Suprapubic skin (tissue), 4 donors: ENCODE data around the gene FAM177B. TPM values are rescaled to one million over a fixed set of nuclear protein-coding genes. Genes with fewer than 3 reads are reported as not detected.
"Not testable (repeated sequence)": the region's sequence is repeated elsewhere in the genome, so short reads cannot be mapped to it uniquely, and the experiment has no call there.

Source experiments
- DNase-seq, 2 donors: peaks; one replicate each; pipeline ENCODE4 v3.0.0-alpha.2; 2019; ENCODE audit warnings: low spot score in 2 of 2
- H3K27ac ChIP-seq: fragments of 200-600 bp; sonication (generic); one replicate; pipeline ENCODE4 v1.5.1; 2019
- H3K27me3 ChIP-seq: fragments of 200-600 bp; sonication (generic); one replicate; pipeline ENCODE4 v1.5.1; 2019
- H3K36me3 ChIP-seq: fragments of 200-600 bp; sonication (generic); one replicate; pipeline ENCODE4 v1.5.1; 2019
- H3K4me1 ChIP-seq: fragments of 200-600 bp; sonication (generic); one replicate; pipeline ENCODE4 v1.5.1; 2019
- H3K4me3 ChIP-seq: fragments of 200-600 bp; sonication (generic); one replicate; pipeline ENCODE4 v1.5.1; 2019; ENCODE audit warnings: mild to moderate bottlenecking
- H3K9me3 ChIP-seq: fragments of 200-600 bp; sonication (generic); one replicate; pipeline ENCODE4 v1.5.1; 2019
- CTCF ChIP-seq, 2 donors: fragments of 200-600 bp in 1 of 2; fragments of 450-650 bp in 1 of 2; sonication (generic) in 1 of 2; IDR thresholded peaks; one replicate each; pipeline ENCODE4 v1.5.1; 2016 to 2019; ENCODE audit warnings: antibody characterized with exemption in 2 of 2, mild to moderate bottlenecking in 1 of 2, moderate library complexity in 1 of 2
- EP300 ChIP-seq: sonication (generic); formaldehyde crosslinking; IDR thresholded peaks from one replicate; pipeline ENCODE4 v1.6.1; 2017; ENCODE audit warnings: antibody characterized with exemption
- POLR2A ChIP-seq, 2 donors: fragments of 450-650 bp; IDR thresholded peaks; one replicate each; pipeline ENCODE4 v1.6.1; 2017; ENCODE audit warnings: antibody characterized with exemption in 2 of 2, mild to moderate bottlenecking in 2 of 2, moderate library complexity in 2 of 2
- POLR2AphosphoS5 ChIP-seq, 3 donors: sonication (generic); formaldehyde crosslinking; IDR thresholded peaks; one replicate each; pipeline ENCODE4 v1.6.1; 2017; ENCODE audit warnings: antibody characterized with exemption in 3 of 3
- WGBS: methylation state at CpG from one replicate; pipeline ENCODE4 v1.1.5; 2018; 5-methylcytosine and 5-hydroxymethylcytosine counted together
- total RNA-seq, 4 donors: library from RNA; depleted of rRNA; stranded (reverse); fragments of >200 nt; gene quantifications; one replicate each; pipeline ENCODE4 v1.1.0, GENCODE V29; 2016

FAM177B gene
- total RNA-seq, 4 donors from 2014 or later: 2.0 TPM; not detected in 3

GRCh38 chr1:222757646-222758268 lies 20.8 kb downstream of the FAM177B start:
- no peak for TF ChIP-seq EP300
- TF ChIP-seq POLR2A (IDR thresholded peaks at IDR 0.05): no peak
- no peak for TF ChIP-seq CTCF (IDR thresholded peaks at IDR 0.05)
- H3K4me3 ChIP-seq: no peak overlapping the region
- H3K9me3 ChIP-seq: no peaks in the 10 kb centered on the region
- peaks cover 9% of the 10 kb centered on the region for H3K4me1 ChIP-seq
- H3K36me3 ChIP-seq: no peaks in the 10 kb centered on the region
- DNase-seq: no peak
- no peak overlapping the region for H3K27ac ChIP-seq
- no peaks in the 10 kb centered on the region for H3K27me3 ChIP-seq
- WGBS: 81% methylated on average over 10 of the region's 10 CpGs

- Histone ChIP-seq H3K9me3 (no peaks in the 10 kb centered on the region), H3K36me3 (no peaks in the 10 kb centered on the region), H3K4me1 (peaks cover 8% of the 10 kb centered on the region), H3K27me3 (no peaks in the 10 kb centered on the region), H3K4me3 (no peak overlapping the region), H3K27ac (no peak overlapping the region)
- DNase-seq: no peak
- TF ChIP-seq POLR2A (IDR thresholded peaks at IDR 0.05) (no peak), EP300 (no peak), CTCF (IDR thresholded peaks at IDR 0.05) (no peak), POLR2AphosphoS5 (IDR thresholded peaks at IDR 0.05) (no peak)
- WGBS: 87% methylated on average over 5 of the region's 5 CpGs
These were observed 22.5 kb downstream of the FAM177B start for GRCh38 chr1:222759451-222760035.

GRCh38 chr1:222761083-222761482 lies 24.1 kb downstream of the FAM177B start:
- H3K27ac ChIP-seq: no peak overlapping the region
- no peaks in the 10 kb centered on the region for H3K36me3 ChIP-seq
- H3K4me1 ChIP-seq: no peaks in the 10 kb centered on the region
- WGBS: 81% methylated on average over 1 of the region's 1 CpG
- no peaks in the 10 kb centered on the region for H3K9me3 ChIP-seq
- H3K27me3 ChIP-seq: no peaks in the 10 kb centered on the region
- no peak overlapping the region for H3K4me3 ChIP-seq
- TF ChIP-seq POLR2AphosphoS5 (IDR thresholded peaks at IDR 0.05): no peak
- DNase-seq: no peak

GRCh38 chr1:222762178-222762577 lies 25.2 kb downstream of the FAM177B start:
- H3K36me3 ChIP-seq, H3K9me3 ChIP-seq, DNase-seq, H3K27me3 ChIP-seq, H3K27ac ChIP-seq, H3K4me1 ChIP-seq, H3K4me3 ChIP-seq: not testable (repeated sequence)
- WGBS: 94% methylated on average over 4 of the region's 4 CpGs

- Histone ChIP-seq H3K4me1 (peaks cover under 1% of the 10 kb centered on the region), H3K36me3 (no peaks in the 10 kb centered on the region), H3K27ac (no peak overlapping the region), H3K4me3 (no peak overlapping the region), H3K27me3 (no peaks in the 10 kb centered on the region), H3K9me3 (no peaks in the 10 kb centered on the region)
- 91% methylated on average over 5 of the region's 5 CpGs for WGBS
- DNase-seq: no peak
- TF ChIP-seq EP300 (no peak), POLR2AphosphoS5 (IDR thresholded peaks at IDR 0.05) (no peak), POLR2A (IDR thresholded peaks at IDR 0.05) (no peak), CTCF (IDR thresholded peaks at IDR 0.05) (no peak)
These were observed 30.2 kb downstream of the FAM177B start for GRCh38 chr1:222767152-222767571.

GRCh38 chr1:222768592-222768991 lies 31.6 kb downstream of the FAM177B start:
- Histone ChIP-seq H3K36me3 (no peaks in the 10 kb centered on the region), H3K27ac (no peak overlapping the region), H3K9me3 (no peaks in the 10 kb centered on the region), H3K4me3 (no peak overlapping the region), H3K27me3 (no peaks in the 10 kb centered on the region), H3K4me1 (peaks cover 7% of the 10 kb centered on the region)
- DNase-seq: no peak
- TF ChIP-seq POLR2A (IDR thresholded peaks at IDR 0.05) (no peak), EP300 (no peak), POLR2AphosphoS5 (IDR thresholded peaks at IDR 0.05) (no peak)

- Histone ChIP-seq H3K36me3 (no peaks in the 10 kb centered on the region), H3K9me3 (no peaks in the 10 kb centered on the region), H3K4me1 (peaks cover 7% of the 10 kb centered on the region), H3K4me3 (no peak overlapping the region), H3K27me3 (no peaks in the 10 kb centered on the region), H3K27ac (no peak overlapping the region)
- WGBS: 73% methylated on average over 1 of the region's 1 CpG
- DNase-seq: no peak
- TF ChIP-seq CTCF (IDR thresholded peaks at IDR 0.05): no peak
- no peak for TF ChIP-seq POLR2AphosphoS5 (IDR thresholded peaks at IDR 0.05)
- no peak for TF ChIP-seq POLR2A (IDR thresholded peaks at IDR 0.05)
- no peak for TF ChIP-seq EP300
These were observed 32.2 kb downstream of the FAM177B start for GRCh38 chr1:222769181-222769580.
